Measurements from ENCODE around the gene CIRBP.

Gene CIRBP

GRCh38 chr19:1281569-1282287, 12.6 kb downstream of the CIRBP start:
- DNase-seq: no peak

- no peak for DNase-seq
Measured at GRCh38 chr19:1282588-1283206, 13.6 kb downstream of the CIRBP start.

GRCh38 chr19:1283207-1283916, 14.2 kb downstream of the CIRBP start:
- DNase-seq: no peak

- DNase-seq: no peak
Measured at GRCh38 chr19:1283917-1284292, 14.8 kb downstream of the CIRBP start.

GRCh38 chr19:1284293-1284978, 15.3 kb downstream of the CIRBP start:
- no peak for DNase-seq

- peak; percentile 74 for DNase-seq
Measured at GRCh38 chr19:1284979-1285736, 16.0 kb downstream of the CIRBP start.

GRCh38 chr19:1285737-1286360, 16.7 kb downstream of the CIRBP start, which contains the start of gene EFNA2:
Gene EFNA2, plus strand, starts transcription at chr19:1285873. Its CDS starts 296 bp downstream, at chr19:1286169.
- no peak for DNase-seq

GRCh38 chr19:1286487-1287353, 17.6 kb downstream of the CIRBP start:
- DNase-seq: no peak

- DNase-seq: no peak
Measured at GRCh38 chr19:1287354-1288225, 18.5 kb downstream of the CIRBP start.

GRCh38 chr19:1288226-1288612, 19.1 kb downstream of the CIRBP start:
- no peak for DNase-seq

GRCh38 chr19:1288833-1289685, 19.9 kb downstream of the CIRBP start:
- no peak for DNase-seq

GRCh38 chr19:1289686-1290025, 20.5 kb downstream of the CIRBP start:
- DNase-seq: no peak

- no peak for DNase-seq
Measured at GRCh38 chr19:1290196-1290702, 21.1 kb downstream of the CIRBP start.

- DNase-seq: no peak
Measured at GRCh38 chr19:1290703-1291651, 21.8 kb downstream of the CIRBP start.

GRCh38 chr19:1291761-1292418, 22.8 kb downstream of the CIRBP start:
- no peak for DNase-seq

GRCh38 chr19:1292419-1293151, 23.5 kb downstream of the CIRBP start:
- no peak for DNase-seq

Data from 8988T (cell line).